ENCODE results near the gene TEX19.

The TEX19 gene

GRCh38 chr17:82350182-82351030 lies 8.6 kb upstream of the TEX19 start:
- no peak for ATAC-seq
- TF ChIP-seq SNAI2 (CRISPR knock-in tag; IDR thresholded peaks at IDR 0.05) (no peak), ARNTL (CRISPR knock-in tag; IDR thresholded peaks at IDR 0.05; ENCODE audit: borderline replicate concordance, low read depth) (no peak), ZFP3 (CRISPR knock-in tag; IDR thresholded peaks at IDR 0.05) (no peak), TCF4 (CRISPR knock-in tag; IDR thresholded peaks at IDR 0.05; ENCODE audit: borderline replicate concordance) (no peak), TSHZ2 (CRISPR knock-in tag; IDR thresholded peaks at IDR 0.05) (no peak), PPARA (CRISPR knock-in tag; IDR thresholded peaks at IDR 0.05; ENCODE audit: borderline replicate concordance) (no peak), ESRRG (CRISPR knock-in tag; IDR thresholded peaks at IDR 0.05) (no peak), GLIS3 (CRISPR knock-in tag; IDR thresholded peaks at IDR 0.05) (no peak), CSDC2 (CRISPR knock-in tag; IDR thresholded peaks at IDR 0.05) (no peak), ZNF565 (CRISPR knock-in tag; conservative IDR thresholded peaks at IDR 0.05; ENCODE audit: low read depth) (no peak), CSRNP3 (CRISPR knock-in tag; IDR thresholded peaks at IDR 0.05) (no peak), POU6F1 (CRISPR knock-in tag; IDR thresholded peaks at IDR 0.05; ENCODE audit: borderline replicate concordance, low read depth) (no peak), ZFP30 (CRISPR knock-in tag; IDR thresholded peaks at IDR 0.05) (no peak), ZNF8 (CRISPR knock-in tag; IDR thresholded peaks at IDR 0.05) (no peak), PATZ1 (CRISPR knock-in tag; IDR thresholded peaks at IDR 0.05; ENCODE audit: borderline replicate concordance) (no peak), ZC3H10 (CRISPR knock-in tag; IDR thresholded peaks at IDR 0.05) (no peak)

- no peak for TF ChIP-seq TOX (CRISPR knock-in tag; IDR thresholded peaks at IDR 0.05; ENCODE audit: borderline replicate concordance)
- TF ChIP-seq POU6F1 (CRISPR knock-in tag; IDR thresholded peaks at IDR 0.05; ENCODE audit: borderline replicate concordance, low read depth): no peak
- TF ChIP-seq TSHZ2 (CRISPR knock-in tag; IDR thresholded peaks at IDR 0.05): no peak
- TF ChIP-seq PATZ1 (CRISPR knock-in tag; IDR thresholded peaks at IDR 0.05; ENCODE audit: borderline replicate concordance): no peak
- TF ChIP-seq OSR1 (CRISPR knock-in tag; IDR thresholded peaks at IDR 0.05): no peak
- no peak for TF ChIP-seq ZNF565 (CRISPR knock-in tag; conservative IDR thresholded peaks at IDR 0.05; ENCODE audit: low read depth)
- TF ChIP-seq PPARA (CRISPR knock-in tag; IDR thresholded peaks at IDR 0.05; ENCODE audit: borderline replicate concordance): no peak
- ATAC-seq: no peak
Measured at GRCh38 chr17:82351254-82351712, 7.8 kb upstream of the TEX19 start.

All from SK-N-SH treated with all-trans-retinoic acid at 6 μM for 48 hours (cell line).